GM13976 (cell line): Measurements from ENCODE around the gene EGFLAM.

Experiments used
- DNase-seq: peaks from one replicate; pipeline ENCODE4 v3.0.0; 2012; ENCODE audit warnings: low spot score
- in situ Hi-C: fragments of 300-500 bp; cut with MboI; formaldehyde crosslinking; loops from one replicate; pipeline ENCODE4 v1.12.0; 2022; ENCODE audit warnings: low sequenced_read_pairs, mixed read lengths, inconsistent platforms; ENCODE audit not compliant: unreplicated experiment
- TF ChIP-seq, protein P1 (sequence below): IDR thresholded peaks from 2 replicates; pipeline ENCODE4 v1.5.1; 2012; ENCODE audit warnings: borderline replicate concordance, mild to moderate bottlenecking; ENCODE audit not compliant: insufficient read depth; ENCODE audit errors: extremely low read depth, missing control alignments, control extremely low read depth

EGFLAM gene

GRCh38 chr5:38445374-38446028 lies 187.1 kb downstream of the EGFLAM start:
- DNase-seq, result no peak
- in situ Hi-C loops, result loop anchor here (25.0 kb wide), 2 partner anchors 217 to 642 kb away; no protein-coding TSS in a partner anchor
- TF ChIP-seq, protein P1, sequence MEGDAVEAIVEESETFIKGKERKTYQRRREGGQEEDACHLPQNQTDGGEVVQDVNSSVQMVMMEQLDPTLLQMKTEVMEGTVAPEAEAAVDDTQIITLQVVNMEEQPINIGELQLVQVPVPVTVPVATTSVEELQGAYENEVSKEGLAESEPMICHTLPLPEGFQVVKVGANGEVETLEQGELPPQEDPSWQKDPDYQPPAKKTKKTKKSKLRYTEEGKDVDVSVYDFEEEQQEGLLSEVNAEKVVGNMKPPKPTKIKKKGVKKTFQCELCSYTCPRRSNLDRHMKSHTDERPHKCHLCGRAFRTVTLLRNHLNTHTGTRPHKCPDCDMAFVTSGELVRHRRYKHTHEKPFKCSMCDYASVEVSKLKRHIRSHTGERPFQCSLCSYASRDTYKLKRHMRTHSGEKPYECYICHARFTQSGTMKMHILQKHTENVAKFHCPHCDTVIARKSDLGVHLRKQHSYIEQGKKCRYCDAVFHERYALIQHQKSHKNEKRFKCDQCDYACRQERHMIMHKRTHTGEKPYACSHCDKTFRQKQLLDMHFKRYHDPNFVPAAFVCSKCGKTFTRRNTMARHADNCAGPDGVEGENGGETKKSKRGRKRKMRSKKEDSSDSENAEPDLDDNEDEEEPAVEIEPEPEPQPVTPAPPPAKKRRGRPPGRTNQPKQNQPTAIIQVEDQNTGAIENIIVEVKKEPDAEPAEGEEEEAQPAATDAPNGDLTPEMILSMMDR, result no peak

DNA sequence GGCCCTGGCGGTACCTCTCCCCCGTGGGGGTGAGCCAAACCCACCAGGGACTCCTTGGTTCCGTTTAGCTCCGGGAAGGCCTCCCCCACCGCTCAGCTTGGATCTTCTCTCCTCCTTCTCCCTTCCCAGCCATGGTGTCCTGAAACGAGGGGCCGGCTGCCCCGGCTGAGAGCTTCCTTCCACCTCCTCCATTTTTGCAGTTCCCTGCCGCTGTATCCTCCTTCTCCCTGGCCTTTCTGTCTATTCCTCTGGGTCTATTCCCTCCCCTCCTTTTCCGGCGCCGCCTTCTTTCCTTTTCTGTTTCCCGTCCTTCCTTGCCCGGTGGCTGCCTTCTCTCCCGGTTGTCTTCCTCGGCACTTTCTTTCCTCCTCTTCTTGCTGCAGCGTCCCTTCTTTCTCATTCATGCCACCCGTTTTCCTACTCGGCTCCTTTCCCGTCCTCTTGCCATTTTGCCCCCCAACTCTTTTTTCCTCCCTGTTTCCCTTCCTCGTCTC lies 187.7 kb downstream of the EGFLAM start:
- in situ Hi-C loops, result loop anchor here (25.0 kb wide), 2 partner anchors 216 to 641 kb away; no protein-coding TSS in a partner anchor
- TF ChIP-seq, protein P1, result no peak

DNA sequence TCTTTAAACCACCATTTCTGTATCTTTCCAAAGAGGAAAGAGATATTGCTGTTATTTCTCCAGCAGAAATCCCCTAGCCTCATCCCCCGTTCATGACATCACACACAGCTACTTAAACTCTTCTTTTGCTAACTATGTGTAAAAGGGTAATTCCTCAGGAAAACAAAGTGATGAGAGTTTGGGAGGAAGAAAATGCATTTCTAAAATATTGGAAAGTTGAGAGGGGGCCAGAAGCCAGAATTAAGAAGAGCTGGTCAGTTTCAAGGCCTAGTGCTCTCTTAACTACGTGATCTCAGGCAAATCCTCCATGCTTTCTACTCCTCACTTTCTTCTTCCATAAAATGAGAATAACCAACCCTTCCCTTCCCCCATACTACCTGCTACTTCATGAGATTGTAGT lies 188.7 kb downstream of the EGFLAM start:
- TF ChIP-seq, protein P1, result no peak
- in situ Hi-C loops, result loop anchor here (25.0 kb wide), 2 partner anchors 215 to 640 kb away; no protein-coding TSS in a partner anchor
- DNase-seq, result no peak

More for the DNA sequence above, 187.7 kb downstream of the EGFLAM start:
- no peak for DNase-seq

DNA sequence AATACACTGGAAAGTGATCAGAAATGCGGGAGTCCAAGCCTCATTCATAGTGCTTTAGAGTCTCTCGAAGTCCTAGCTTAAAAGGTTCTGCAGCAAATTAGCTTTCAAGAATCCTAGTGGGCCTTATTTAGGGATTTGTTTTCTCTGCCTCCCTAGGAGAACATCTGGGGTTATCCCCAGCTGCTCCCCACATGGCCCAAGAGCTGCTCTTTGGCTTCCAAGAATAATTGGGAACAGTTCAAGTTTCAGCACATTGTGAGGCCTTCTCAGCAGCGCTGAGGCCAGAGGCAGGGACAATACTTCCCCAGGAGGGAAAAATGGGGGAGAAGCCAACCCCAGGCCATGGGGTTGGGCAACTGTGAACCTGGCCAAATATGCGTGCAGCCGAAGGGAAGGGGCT lies 189.4 kb downstream of the EGFLAM start:
- no peak for DNase-seq
- TF ChIP-seq, protein P1, result no peak
- in situ Hi-C loops, result loop anchor here (25.0 kb wide), 2 partner anchors 215 to 640 kb away; no protein-coding TSS in a partner anchor

- TF ChIP-seq, protein P1, result no peak
- in situ Hi-C loops, result loop anchor here (25.0 kb wide), 2 partner anchors 214 to 639 kb away; no protein-coding TSS in a partner anchor
- no peak for DNase-seq
These were observed 190.4 kb downstream of the EGFLAM start for GRCh38 chr5:38448568-38449350.

DNA sequence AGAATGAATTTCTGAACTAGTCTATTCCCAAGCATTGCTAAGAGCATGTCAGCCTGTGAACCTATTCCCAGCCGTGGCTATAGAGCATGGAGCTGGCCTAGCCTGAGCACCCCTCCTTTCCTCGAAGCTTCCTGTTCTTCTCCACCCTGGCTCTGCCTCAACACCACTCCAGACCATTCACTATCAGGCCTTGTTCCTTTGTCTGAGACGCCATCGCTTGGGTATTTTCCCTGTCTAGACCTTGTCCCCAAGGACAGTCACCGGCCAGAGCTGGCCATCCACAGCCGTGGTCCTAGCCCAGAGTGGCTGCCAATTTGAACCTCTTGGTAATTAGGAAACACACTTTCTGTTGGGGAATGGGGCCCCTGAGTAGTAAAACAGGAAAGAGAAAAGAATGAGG lies 192.3 kb downstream of the EGFLAM start:
- TF ChIP-seq, protein P1, result no peak
- in situ Hi-C loops, result no loop called here
- no peak for DNase-seq
